Activated T-helper 1 cell treated with anti-CD3 and anti-CD28 coated beads, Interleukin-12 subunit alpha, Interleukin-12 subunit beta, Interleukin-2, Interleukin-4 antibody, amounts not matched to agents 30 ng/mL and 10 ng/mL and 1 ng/mL, durations not matched to agents 14 hours and 24 hours and 36 hours (primary cell): ENCODE data around the gene KCNC4. TPM values are rescaled to one million over a fixed set of nuclear protein-coding genes. Genes with fewer than 3 reads are reported as not detected.

Experiments
- DNase-seq: peaks from one replicate; pipeline ENCODE4 v3.0.0; 2021; ENCODE audit warnings: low spot score
- H3K27ac Mint-ChIP-seq: one replicate; pipeline ENCODE4 v1.8.0; 2021; ENCODE audit warnings: mild to moderate bottlenecking, mixed read lengths
- H3K27me3 Mint-ChIP-seq: one replicate; pipeline ENCODE4 v1.8.0; 2022; ENCODE audit warnings: mild to moderate bottlenecking, moderate library complexity, mixed read lengths; ENCODE audit not compliant: insufficient read depth
- H3K36me3 Mint-ChIP-seq: one replicate; pipeline ENCODE4 v1.8.0; 2021; ENCODE audit warnings: low read depth, mixed read lengths
- H3K4me1 Mint-ChIP-seq: one replicate; pipeline ENCODE4 v1.8.0; 2021; ENCODE audit warnings: low read depth, mixed read lengths
- H3K4me3 Mint-ChIP-seq: one replicate; pipeline ENCODE4 v1.8.0; 2021; ENCODE audit warnings: mild to moderate bottlenecking, moderate library complexity, mixed read lengths
- H3K9me3 Mint-ChIP-seq: one replicate; pipeline ENCODE4 v1.8.0; 2021; ENCODE audit warnings: mixed read lengths
- intact Hi-C: fragments of 100-400 bp; cut with micrococcal nuclease; formaldehyde crosslinking; loops from one replicate; pipeline ENCODE4 v1.15.1; 2024
- total RNA-seq: library from RNA; stranded (reverse); gene quantifications from 2 replicates; pipeline ENCODE4 v1.2.3, GENCODE V29; 2022

KCNC4 gene
- total RNA-seq, 1 donor from 2014 or later = 11.8 TPM

DNA sequence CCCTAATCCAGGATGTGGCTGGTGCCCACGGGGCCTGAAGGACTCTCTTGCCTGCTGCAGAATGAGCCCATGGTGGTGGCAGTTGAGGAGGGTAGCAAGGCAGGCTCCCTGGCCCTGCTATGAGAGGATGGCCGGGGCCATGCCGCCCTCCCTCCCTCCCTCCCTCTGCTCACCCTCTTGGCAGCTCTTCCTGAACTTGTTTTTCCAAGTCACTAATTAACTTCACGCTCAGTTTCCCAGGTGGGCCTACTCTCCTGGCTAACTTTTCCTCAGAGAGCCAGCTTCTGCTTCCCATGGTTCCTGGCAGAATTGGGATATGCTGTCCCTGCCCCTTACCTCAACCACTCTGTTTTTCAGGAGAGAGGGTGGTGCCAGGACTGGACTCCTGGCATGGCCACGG is 10.2 kb downstream of the KCNC4 start:
- Mint-ChIP-seq H3K36me3 (peaks cover 4% of the 10 kb centered on the region), H3K4me3 (no peak overlapping the region), H3K27me3 (no peaks in the 10 kb centered on the region), H3K9me3 (no peaks in the 10 kb centered on the region), H3K27ac (no peak overlapping the region), H3K4me1 (peaks cover 15% of the 10 kb centered on the region)
- no peak for DNase-seq
- intact Hi-C loops = no loop called here

GRCh38 chr1:110221119-110221518 is 11.0 kb downstream of the KCNC4 start:
- H3K4me1 Mint-ChIP-seq = peaks cover 15% of the 10 kb centered on the region
- H3K9me3 Mint-ChIP-seq = no peaks in the 10 kb centered on the region
- intact Hi-C loops = no loop called here
- H3K27me3 Mint-ChIP-seq = no peaks in the 10 kb centered on the region
- DNase-seq = no peak
- H3K27ac Mint-ChIP-seq = no peak overlapping the region
- H3K4me3 Mint-ChIP-seq = no peak overlapping the region
- peaks cover 4% of the 10 kb centered on the region for H3K36me3 Mint-ChIP-seq

DNA sequence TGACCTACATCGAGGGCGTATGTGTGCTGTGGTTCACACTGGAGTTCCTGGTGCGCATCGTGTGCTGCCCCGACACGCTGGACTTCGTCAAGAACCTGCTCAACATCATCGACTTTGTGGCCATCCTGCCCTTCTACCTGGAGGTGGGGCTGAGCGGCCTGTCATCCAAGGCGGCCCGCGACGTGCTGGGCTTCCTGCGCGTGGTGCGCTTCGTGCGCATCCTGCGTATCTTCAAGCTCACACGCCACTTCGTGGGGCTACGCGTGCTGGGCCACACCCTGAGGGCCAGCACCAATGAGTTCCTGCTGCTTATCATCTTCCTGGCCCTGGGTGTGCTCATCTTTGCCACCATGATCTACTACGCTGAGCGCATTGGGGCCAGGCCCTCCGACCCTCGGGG is 13.0 kb downstream of the KCNC4 start:
- H3K27me3 Mint-ChIP-seq = no peaks in the 10 kb centered on the region
- no peak overlapping the region for H3K4me3 Mint-ChIP-seq
- no peaks in the 10 kb centered on the region for H3K4me1 Mint-ChIP-seq
- H3K9me3 Mint-ChIP-seq = no peaks in the 10 kb centered on the region
- no peak for DNase-seq
- H3K36me3 Mint-ChIP-seq = peaks cover 2% of the 10 kb centered on the region
- no peak overlapping the region for H3K27ac Mint-ChIP-seq
- intact Hi-C loops = no loop called here

GRCh38 chr1:110223581-110223980 is 13.5 kb downstream of the KCNC4 start:
- Mint-ChIP-seq H3K36me3 (peaks cover 2% of the 10 kb centered on the region), H3K27ac (no peak overlapping the region), H3K9me3 (no peaks in the 10 kb centered on the region), H3K4me1 (no peaks in the 10 kb centered on the region), H3K27me3 (no peaks in the 10 kb centered on the region), H3K4me3 (no peak overlapping the region)
- no peak for DNase-seq
- intact Hi-C loops = no loop called here

GRCh38 chr1:110224240-110224995 is 14.3 kb downstream of the KCNC4 start:
- Mint-ChIP-seq H3K4me3 (no peak overlapping the region), H3K9me3 (no peaks in the 10 kb centered on the region)

DNA sequence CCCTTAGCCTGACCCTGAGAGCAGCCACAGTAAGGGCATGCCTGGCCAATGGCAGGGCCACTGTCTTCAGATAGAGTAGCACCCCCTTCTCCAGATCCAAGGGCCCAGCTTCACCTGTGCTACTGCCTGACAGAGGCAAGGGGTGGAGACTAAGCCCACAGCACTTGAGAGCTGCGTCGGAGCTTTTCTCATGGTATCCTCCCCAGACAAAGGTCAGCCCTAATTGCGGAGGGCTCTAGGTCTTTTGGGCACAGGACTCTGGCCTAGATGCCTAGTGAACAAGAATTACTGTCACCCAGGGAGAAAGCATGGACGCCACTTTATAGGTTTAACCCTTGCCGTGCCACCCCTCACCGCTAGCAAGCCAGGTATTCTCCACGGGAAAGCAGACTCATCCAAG is 15.1 kb downstream of the KCNC4 start:
- no peak for DNase-seq
- Mint-ChIP-seq H3K27me3 (no peaks in the 10 kb centered on the region), H3K4me1 (no peaks in the 10 kb centered on the region), H3K9me3 (no peaks in the 10 kb centered on the region), H3K36me3 (peaks cover 2% of the 10 kb centered on the region), H3K27ac (no peak overlapping the region), H3K4me3 (no peak overlapping the region)
- intact Hi-C loops = no loop called here

More at GRCh38 chr1:110224240-110224995, 14.3 kb downstream of the KCNC4 start:
- intact Hi-C loops = no loop called here
- Mint-ChIP-seq H3K36me3 (peaks cover 2% of the 10 kb centered on the region), H3K27me3 (no peaks in the 10 kb centered on the region), H3K4me1 (no peaks in the 10 kb centered on the region), H3K27ac (no peak overlapping the region)
- no peak for DNase-seq

DNA sequence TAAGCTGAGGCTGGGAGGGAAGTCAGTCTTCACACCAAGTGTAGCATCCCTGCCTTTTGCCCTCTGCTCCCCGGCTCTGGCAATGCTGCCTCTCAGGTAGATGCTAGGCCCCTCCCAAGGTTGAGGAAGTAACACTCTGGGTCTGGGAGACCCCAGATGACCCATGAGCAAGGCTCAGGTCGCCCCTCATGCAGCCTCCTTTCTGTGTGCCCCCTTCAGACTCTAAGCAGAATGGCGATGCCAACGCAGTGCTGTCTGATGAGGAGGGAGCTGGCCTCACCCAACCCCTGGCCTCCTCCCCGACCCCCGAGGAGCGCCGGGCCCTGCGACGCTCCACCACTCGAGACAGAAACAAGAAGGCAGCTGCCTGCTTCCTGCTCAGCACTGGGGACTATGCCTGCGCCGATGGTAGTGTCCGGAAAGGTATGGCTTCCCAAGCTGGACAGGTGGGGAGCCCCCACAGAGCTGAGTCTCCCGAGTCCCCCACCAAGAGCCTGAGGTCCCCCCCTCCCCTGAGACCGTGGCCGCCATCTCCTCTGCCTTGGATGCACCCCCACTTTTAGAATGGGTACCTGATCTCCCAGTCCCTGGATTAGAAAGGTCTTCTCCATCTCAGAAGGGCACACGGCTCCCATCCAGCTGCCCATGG is 15.8 kb downstream of the KCNC4 start:
- H3K4me3 Mint-ChIP-seq = no peak overlapping the region
- H3K27me3 Mint-ChIP-seq = no peaks in the 10 kb centered on the region
- no peaks in the 10 kb centered on the region for H3K9me3 Mint-ChIP-seq
- DNase-seq = no peak
- peaks cover 2% of the 10 kb centered on the region for H3K36me3 Mint-ChIP-seq
- intact Hi-C loops = no loop called here
- no peak overlapping the region for H3K27ac Mint-ChIP-seq
- H3K4me1 Mint-ChIP-seq = no peaks in the 10 kb centered on the region

DNA sequence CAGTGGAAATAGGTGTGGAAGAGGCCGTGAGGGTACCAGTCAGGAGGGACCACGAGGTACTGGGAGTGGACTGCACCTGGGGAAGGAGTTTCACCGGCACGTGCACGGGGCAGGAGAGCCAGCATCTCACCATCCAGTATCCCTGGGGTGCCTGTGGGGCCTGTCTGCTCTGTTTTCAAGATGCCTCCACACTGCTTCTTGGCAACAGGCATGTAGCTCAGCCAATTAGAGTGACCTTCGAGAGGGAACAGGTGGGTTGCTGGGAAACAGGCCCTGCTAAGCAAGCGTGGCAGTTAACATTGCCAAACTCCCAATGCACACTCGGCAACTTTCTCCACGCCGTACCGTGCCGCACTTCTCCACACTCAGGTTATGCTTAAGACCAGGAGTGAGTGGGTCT is 17.7 kb downstream of the KCNC4 start:
- Mint-ChIP-seq H3K4me3 (no peak overlapping the region), H3K4me1 (no peaks in the 10 kb centered on the region), H3K9me3 (no peaks in the 10 kb centered on the region), H3K27ac (no peak overlapping the region), H3K36me3 (peaks cover 2% of the 10 kb centered on the region), H3K27me3 (no peaks in the 10 kb centered on the region)
- DNase-seq = no peak
- intact Hi-C loops = no loop called here

GRCh38 chr1:110228381-110228780 is 18.3 kb downstream of the KCNC4 start:
- Mint-ChIP-seq H3K27me3 (no peaks in the 10 kb centered on the region), H3K4me3 (no peak overlapping the region), H3K27ac (no peak overlapping the region), H3K36me3 (peaks cover 2% of the 10 kb centered on the region), H3K4me1 (no peaks in the 10 kb centered on the region), H3K9me3 (no peaks in the 10 kb centered on the region)
- no peak for DNase-seq
- intact Hi-C loops = no loop called here

DNA sequence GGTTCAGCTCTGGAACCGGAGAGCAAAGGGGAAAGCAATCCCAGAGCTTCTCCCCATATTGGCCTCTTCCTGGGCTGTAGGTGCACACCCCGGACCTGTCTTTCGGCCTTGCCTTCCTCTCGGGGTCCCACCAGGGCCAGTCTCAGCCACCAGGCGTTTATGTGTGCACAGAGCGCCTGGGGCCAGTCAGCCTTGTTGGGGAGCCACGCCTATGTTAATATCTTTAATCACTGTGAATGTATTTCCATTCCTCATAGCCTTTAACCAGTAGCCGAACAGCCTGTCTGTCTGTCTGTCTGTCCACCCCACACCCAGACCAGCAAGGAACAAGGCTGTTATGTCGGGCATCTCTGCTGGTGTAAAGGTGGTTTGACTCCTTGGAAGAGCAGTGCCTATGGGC is 18.8 kb downstream of the KCNC4 start:
- H3K27ac Mint-ChIP-seq = peak overlapping the region; percentile 27
- H3K36me3 Mint-ChIP-seq = peaks cover 2% of the 10 kb centered on the region
- H3K4me3 Mint-ChIP-seq = no peak overlapping the region
- no peaks in the 10 kb centered on the region for H3K9me3 Mint-ChIP-seq
- H3K4me1 Mint-ChIP-seq = no peaks in the 10 kb centered on the region
- H3K27me3 Mint-ChIP-seq = no peaks in the 10 kb centered on the region
- no peak for DNase-seq
- intact Hi-C loops = no loop called here

DNA sequence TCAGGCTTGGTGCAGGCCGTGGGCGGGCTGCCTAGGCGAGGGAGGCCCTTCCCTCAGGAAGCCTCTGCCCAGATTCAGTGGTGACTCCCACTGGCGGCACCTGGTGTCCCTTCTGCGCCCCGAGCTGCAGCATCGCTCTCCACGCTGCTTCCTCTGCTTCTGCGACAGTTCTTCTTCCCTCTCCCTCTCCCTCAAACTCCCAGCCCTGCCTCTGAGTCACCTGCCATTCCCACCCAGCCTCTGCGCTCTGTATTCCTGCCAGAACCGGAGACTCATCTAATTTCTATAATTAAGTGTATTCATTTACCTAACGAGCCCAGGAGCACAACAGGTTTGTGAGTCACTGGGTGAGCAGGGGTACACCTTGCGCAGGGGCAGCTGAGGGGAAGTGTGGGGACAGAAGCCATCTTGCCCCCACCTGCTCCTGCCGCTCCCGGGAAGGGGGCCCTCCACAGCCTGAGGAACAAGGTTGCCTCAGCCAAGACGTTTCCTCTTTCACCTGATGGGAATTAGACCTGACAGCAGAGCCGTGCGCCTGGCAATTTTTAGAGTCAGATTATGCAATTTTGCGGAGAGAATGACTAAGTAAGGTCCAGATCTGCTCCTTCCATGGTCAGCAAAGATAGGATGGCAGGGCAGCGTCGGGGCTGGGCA is 19.4 kb downstream of the KCNC4 start:
- peaks cover under 1% of the 10 kb centered on the region for H3K4me1 Mint-ChIP-seq

DNA sequence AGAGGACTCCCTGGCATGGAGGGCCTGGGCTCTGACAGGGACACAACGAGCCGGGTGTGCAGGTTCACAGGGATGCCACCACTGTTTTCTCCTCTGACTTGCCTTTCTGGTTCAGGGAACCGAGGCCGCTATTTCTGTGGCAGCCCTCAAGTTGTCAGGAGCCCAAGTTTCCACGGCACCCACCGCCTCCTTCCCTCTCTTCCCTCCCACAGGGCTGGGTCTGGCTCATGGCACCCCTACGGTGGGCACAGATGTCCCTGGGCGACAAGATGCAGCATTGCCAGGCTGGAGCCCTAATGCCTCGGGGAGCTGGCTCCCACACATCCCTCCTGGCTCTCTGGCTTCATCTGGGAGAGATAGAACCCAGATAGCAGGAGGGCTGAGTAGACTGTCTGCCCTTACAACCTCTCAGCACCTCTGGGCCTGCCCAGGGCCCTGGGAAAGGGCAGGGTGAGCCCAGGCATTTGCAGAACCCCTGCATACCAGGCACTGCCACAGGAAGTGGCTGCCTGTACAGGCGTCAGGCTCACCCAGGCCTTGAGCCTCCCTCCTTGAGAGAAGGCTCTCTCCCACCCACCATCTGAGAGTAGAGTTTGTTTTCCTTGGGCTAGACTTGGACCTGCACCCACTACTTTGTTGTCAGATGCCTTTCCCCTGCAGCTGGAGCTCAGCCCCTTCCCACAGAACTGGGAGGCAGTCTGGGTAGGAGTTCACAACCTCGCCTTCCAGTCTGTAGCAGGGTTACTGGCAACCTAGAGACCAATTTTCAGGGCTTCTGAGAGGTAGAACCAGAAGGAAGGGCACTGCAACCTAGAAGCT is 20.5 kb downstream of the KCNC4 start:
- Mint-ChIP-seq H3K9me3 (no peaks in the 10 kb centered on the region), H3K4me1 (peaks cover 12% of the 10 kb centered on the region), H3K27ac (no peak overlapping the region), H3K4me3 (no peak overlapping the region), H3K27me3 (no peaks in the 10 kb centered on the region), H3K36me3 (peaks cover 4% of the 10 kb centered on the region)
- DNase-seq = no peak
- intact Hi-C loops = loop anchor here (10.0 kb wide), 1 partner anchor 974 kb away; the partner anchor contains the start of gene DENND2D

More for the DNA sequence above, 19.4 kb downstream of the KCNC4 start:
- H3K36me3 Mint-ChIP-seq = no peaks in the 10 kb centered on the region
- DNase-seq = no peak
- H3K4me3 Mint-ChIP-seq = no peak overlapping the region
- intact Hi-C loops = loop anchor here (10.0 kb wide), 1 partner anchor 975 kb away; the partner anchor contains the start of gene DENND2D
- no peak overlapping the region for H3K27ac Mint-ChIP-seq
- no peaks in the 10 kb centered on the region for H3K27me3 Mint-ChIP-seq
- no peaks in the 10 kb centered on the region for H3K9me3 Mint-ChIP-seq
